HG02610 (cell line): ENCODE results near the gene GNL3.
"Not testable (repeated sequence)": the region's sequence is repeated elsewhere in the genome, so short reads cannot be mapped to it uniquely, and the experiment has no call there.

ENCODE experiments used
- ATAC-seq: cut with Tn5 transposase; IDR thresholded peaks from one replicate; pipeline ENCODE4 v1.9.1; 2021; ENCODE audit warnings: mild to moderate bottlenecking, moderate library complexity; ENCODE audit not compliant: unreplicated experiment

GNL3 gene

DNA sequence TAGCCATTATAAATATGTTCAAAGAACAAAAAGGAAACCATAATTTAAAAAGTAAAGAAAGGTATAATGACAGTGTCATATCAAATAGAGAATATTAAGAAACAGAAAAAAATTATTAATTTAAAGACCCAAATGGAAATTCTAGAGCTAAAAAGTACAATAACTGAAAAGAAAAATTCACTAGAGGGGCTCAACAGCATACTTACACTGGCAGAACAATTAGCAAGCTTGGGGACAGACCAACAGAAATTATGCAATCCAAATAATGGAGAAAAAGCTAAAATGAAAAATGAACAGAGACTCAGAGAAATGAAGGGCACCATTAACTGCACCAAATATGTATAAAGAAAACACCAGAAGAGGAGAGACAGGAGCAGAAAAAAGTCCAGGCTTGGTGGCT is 33.8 kb downstream of the GNL3 start:
- ATAC-seq = no peak

DNA sequence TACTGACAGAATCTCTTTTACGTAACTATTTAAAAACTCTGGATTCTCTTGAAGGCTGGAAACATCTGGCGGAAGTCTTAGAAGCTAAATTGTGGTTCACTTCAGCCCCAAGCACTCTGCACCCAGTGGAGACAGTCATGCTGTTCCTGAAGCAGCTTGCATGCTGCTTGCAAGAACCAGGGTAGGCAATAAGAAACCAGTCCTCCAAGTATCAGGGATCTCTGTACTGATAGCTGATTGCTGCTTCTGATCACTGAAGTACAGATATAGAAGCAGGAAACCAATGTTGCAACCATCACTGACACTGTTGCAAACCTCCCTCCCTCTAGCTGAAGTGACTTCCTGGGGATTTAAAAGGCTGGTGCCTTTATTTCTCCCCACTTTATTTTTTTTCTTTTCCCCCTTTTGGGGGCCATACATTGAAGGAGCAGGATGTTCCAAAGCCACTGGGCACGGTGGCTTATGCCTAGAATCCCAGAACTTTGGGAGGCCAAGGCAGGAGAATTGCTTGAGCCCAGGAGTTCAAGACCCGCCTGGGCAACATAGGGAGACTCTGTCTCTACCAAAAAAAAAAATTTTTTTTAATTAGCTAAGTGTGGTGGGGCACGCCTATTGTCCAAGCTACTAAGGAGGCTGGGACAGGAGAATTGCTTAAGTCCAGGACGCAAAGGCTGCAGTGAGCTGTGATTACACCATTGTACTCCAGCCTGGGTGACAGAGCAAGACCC is 35.3 kb downstream of the GNL3 start:
- ATAC-seq = peak; percentile 58

DNA sequence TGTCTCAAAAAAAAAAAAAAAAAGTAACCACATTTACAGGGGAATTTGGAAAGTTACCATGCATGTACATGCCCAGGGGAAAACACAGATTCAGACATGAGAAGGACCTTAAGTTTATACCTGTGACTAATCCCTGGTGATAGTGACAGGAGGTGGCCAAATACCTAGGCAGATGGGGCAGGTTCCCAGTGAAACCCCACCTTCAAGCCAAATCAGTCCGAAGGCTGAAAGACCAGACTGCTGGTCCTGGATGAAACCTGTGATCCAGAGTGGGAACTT is 35.8 kb downstream of the GNL3 start:
- ATAC-seq = peak; percentile 29

DNA sequence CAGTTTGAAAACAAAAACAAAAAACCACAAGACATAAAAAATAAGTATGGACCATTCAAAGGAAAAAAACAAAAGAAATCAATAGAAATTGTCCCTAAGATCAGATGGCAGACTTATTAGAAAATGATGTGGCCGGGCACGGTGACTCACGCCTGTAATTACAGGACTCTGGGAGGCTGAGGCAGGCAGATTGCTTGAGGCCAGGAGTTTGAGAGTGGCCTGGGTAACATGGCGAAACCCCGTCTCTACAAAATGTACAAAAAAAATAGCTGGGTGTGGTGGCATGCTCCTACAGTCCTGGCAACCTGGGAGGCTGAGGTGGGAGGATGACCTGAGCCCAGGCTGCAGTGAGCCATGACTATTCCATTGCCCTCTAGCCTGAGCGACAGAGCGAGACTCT is 36.7 kb downstream of the GNL3 start:
- ATAC-seq = no peak

DNA sequence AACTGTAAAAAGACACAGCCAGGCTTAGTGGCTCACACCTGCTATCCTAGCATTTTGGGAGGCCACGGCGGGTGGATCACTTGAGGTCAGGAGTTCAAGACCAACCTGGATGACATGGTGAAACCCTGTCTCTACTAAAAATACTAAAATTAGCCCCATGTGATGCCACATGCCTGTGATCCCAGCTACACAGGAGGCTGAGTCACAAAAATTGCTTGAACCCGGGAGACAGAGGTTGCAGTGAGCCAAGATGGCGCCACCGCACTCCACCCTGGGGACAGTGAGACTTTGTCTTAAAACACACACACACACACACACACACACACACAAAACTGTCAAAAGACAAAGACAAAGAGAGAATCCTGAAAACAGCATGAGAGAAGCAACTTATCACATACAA is 38.1 kb downstream of the GNL3 start:
- no peak for ATAC-seq

DNA sequence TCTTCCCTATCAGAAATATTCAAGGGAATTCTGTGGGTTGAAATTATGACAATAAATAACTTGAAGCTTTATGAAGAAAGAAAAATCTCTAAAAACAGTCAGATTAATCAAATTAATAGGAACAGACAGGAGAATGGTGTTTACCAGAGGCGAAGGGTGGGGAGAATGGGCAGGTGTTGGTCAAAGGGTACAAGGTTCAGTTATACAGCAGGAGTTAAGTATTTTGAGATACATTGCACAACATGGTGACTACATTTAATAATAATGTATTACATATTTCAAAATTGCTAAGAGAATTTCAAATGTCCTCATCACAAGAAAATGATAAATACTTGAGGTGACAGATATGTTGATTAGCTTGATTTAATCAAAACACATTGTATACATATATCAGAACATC is 38.7 kb downstream of the GNL3 start:
- ATAC-seq = no peak

DNA sequence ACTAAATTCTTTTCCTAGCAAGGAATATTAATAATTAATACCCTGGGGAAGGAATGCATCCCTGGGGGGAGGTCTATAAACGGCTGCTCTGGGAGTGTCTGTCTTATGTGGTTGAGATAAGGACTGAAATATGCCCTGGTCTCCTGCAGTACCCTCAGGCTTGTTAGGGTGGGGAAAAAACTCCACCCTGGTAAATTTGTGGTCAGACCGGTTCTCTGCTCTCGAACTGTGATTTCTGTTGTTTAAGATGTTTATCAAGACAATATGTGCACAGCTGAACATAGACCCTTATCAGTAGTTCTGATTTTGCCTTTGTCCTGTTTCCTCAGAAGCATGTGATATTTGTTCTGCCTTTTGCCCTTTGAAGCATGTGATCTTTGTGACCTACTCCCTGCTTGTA is 42.9 kb downstream of the GNL3 start:
- not testable (repeated sequence) for ATAC-seq

DNA sequence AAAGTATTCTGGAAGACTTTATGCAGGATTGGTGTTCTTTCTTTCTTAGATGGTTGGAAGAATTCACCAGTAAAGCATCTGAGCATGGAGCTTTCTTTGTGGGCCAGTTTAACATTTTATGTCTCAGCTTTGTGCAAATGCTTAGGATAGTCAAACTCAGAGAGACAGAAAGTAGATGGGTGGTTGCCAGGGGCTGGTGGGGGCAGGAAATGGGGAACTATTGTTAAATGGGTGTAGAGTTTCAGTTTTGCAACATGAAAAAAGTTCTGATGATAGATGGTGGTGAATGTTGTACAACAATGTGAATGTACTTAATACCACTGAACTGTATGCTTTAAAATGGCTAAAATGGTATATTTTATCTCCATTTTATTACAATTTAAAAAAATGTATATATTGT is 44.8 kb downstream of the GNL3 start:
- no peak for ATAC-seq

DNA sequence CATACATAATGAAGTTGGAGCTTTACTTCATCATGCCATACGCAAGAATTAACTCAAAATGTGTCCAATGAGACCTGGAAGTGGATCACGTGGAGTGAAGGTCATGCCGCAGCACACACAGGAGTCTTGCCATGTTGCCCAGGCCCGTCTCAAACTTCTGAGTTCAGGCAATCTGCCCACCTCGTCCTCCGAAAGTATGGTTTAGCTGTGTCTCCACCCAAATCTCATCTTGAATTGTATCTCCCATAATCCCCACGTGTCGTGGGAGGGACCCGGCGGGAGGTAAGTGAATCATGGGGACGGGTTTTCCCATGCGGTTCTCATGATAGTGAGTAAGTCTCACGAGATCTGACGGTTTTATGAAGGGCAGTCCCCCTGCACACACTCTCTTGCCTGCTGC is 45.8 kb downstream of the GNL3 start:
- ATAC-seq = no peak

DNA sequence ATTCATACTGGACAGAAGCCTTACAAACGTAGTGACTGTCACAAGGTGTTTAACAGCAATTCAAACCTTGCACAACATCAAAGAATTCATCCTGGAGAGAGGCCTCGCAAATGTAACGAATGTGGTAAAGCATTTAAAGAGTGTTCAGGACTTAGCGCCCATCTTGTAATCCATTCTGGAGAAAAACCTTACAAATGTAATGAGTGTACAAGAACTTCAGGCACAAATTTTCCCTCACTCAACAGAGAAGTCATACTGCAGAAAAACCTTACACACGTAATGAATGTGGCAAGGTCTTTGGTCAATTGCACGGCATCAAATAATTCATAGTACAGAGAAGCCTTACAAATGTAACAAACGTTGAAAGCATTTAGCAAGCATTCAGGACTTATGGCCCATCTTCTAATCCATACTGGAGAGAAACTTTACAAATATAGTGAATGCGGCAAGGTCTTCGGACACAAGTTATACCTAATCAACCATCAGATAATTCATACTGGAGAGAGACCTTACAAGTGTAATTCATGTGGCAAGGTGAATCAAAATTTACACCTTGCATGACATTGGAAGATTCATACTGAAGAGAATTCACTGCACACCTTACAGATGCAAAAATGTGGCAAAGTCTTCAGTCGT is 47.5 kb downstream of the GNL3 start:
- no peak for ATAC-seq

DNA sequence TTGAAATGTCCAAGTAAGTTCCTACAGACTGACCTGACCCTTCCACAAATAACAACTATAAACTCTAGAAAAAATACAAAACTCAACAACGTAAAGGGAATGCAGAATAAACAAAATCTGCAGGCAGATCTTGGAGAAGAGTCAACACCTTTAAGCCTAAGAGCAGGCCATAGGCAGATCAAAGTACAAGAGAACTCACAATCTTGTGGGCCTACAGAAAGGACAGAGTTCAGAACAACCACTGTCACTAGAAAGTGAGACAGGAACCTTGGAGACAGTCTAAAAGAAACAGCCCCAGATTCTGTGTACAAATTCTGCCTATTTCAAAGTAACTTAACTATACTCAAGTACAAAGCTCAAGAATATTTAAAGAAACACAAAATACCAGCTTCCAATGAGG is 53.9 kb downstream of the GNL3 start:
- no peak for ATAC-seq

DNA sequence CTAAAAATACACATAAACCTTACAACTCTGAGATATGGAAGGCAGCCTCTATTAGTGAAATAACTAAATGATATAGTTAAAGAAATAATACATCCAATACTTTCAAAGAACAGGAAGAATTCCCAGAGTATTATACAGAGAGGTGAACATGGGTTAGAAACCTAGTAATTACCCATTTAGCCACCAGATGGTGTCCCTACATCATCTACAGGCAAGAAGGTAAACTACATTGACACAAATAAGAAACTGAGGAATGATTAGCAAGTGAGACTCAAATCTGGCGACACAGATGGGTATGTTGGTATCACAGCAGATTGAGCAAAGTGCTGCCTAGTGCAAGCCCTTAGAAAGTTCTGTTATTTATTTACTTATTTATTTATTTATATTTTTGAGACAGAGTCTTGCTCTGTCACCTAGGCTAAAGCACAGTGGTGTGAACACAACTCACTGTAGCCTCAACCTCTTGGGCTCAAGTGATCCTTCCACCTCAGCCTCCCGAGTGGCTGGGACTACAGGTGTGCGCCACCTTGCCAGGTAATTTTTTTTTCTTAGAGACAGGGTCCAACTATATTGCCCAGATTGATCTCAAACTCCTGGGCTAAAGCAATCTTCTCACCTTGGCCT is 56.7 kb downstream of the GNL3 start:
- ATAC-seq = no peak

DNA sequence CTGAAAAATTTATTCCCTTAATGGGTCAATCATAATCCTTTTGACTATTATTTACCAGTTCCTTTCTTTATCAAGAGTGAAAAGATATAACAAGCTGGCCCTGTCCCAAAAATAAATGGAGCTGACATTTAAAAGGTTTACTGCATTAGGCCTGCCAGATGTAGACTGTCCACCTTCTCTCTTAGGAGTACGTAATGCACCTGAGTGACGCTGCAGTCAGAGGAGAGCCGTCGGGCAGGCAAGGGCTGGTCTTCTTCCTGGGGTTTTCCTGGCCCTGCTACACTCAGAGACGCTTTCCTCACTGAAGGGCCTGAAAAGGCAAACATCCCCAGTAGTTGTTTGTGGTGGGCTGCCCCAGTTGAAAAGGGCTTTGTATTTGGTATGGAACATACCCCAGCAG is 57.3 kb downstream of the GNL3 start:
- no peak for ATAC-seq

DNA sequence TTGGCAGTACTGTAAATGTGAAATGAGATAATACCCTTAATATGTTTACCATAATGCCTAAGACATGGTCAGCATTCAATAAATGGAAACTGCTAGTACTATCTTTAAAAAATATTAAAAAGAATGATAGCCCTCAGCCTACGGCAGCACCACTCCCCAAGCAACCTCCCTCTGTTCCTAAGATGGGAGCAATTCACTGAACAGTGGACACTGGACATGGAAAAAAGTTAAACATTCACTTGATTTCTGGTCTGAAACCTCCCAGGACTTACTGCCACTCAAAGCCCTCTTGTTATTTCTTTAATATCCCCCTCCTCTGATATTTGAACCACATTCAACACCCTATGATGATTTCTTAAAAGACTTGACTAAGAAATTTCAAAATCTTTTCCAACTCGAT is 57.9 kb downstream of the GNL3 start:
- ATAC-seq = no peak
